B cell (primary cell): ENCODE results near the gene CLEC2A.

Experiments
- CTCF ChIP-seq: fragments of 200-600 bp; IDR thresholded peaks from one replicate; pipeline ENCODE4 v1.8.0; 2022; ENCODE audit warnings: antibody characterized with exemption, mild to moderate bottlenecking
- EZH2 ChIP-seq: IDR thresholded peaks from 2 replicates; pipeline ENCODE4 v1.6.1; 2012; ENCODE audit warnings: borderline replicate concordance, low read depth, mild to moderate bottlenecking, moderate library complexity, low read length; ENCODE audit not compliant: insufficient read depth, poor library complexity, severe bottlenecking

- TF ChIP-seq CTCF (no peak), EZH2 (no peak)
Observed at GRCh38 chr12:9866860-9867269, 65.3 kb downstream of the CLEC2A start.
